Uterus (tissue), 4 donors: ENCODE measurements around the gene ICA1. TPM values are rescaled to one million over a fixed set of nuclear protein-coding genes. Genes with fewer than 3 reads are reported as not detected.
"Not testable (repeated sequence)": the region's sequence is repeated elsewhere in the genome, so short reads cannot be mapped to it uniquely, and the experiment has no call there.

Source experiments
- DNase-seq, 2 donors: peaks; one replicate each; pipeline ENCODE4 v3.0.0-alpha.2; 2019 to 2020
- H3K27ac ChIP-seq, 2 donors: fragments of 200-600 bp; sonication (generic); 1 replicate in 1 of 2; 2 replicates in 1 of 2; pipeline ENCODE4 v1.5.1; 2016 to 2018
- H3K27me3 ChIP-seq, 2 donors: fragments of 200-600 bp; sonication (generic); one replicate each; pipeline ENCODE4 v1.5.1; 2018 to 2019; ENCODE audit warnings: control low read depth in 1 of 2
- H3K36me3 ChIP-seq, 2 donors: fragments of 200-600 bp; sonication (generic); one replicate each; pipeline ENCODE4 v1.5.1; 2019; ENCODE audit warnings: control low read depth in 1 of 2
- H3K4me1 ChIP-seq, 2 donors: fragments of 200-600 bp; sonication (generic); one replicate each; pipeline ENCODE4 v1.5.1; 2018 to 2019; ENCODE audit warnings: control low read depth in 1 of 2
- H3K4me3 ChIP-seq, 2 donors: fragments of 200-600 bp; sonication (generic); 1 replicate in 1 of 2; 2 replicates in 1 of 2; pipeline ENCODE4 v1.5.1; 2018 to 2019; ENCODE audit warnings: mild to moderate bottlenecking in 1 of 2
- H3K9me3 ChIP-seq, 2 donors: fragments of 200-600 bp; sonication (generic); one replicate each; pipeline ENCODE4 v1.5.1; 2019; ENCODE audit warnings: control low read depth in 1 of 2
- CTCF ChIP-seq, 4 experiments: fragments of 200-600 bp in 2 of 4; fragments of 450-650 bp in 2 of 4; sonication (generic) in 2 of 4; IDR thresholded peaks; one replicate each; pipeline ENCODE4 v1.5.1; 2016 to 2019; ENCODE audit warnings: antibody characterized with exemption in 4 of 4, mild to moderate bottlenecking in 2 of 4, moderate library complexity in 1 of 4
- POLR2A ChIP-seq, 2 donors: fragments of 450-650 bp; IDR thresholded peaks; one replicate each; pipeline ENCODE4 v1.6.1; 2016; ENCODE audit warnings: antibody characterized with exemption in 2 of 2, mild to moderate bottlenecking in 1 of 2, moderate library complexity in 1 of 2
- intact Hi-C: fragments of 100-400 bp; cut with DNase I; formaldehyde crosslinking; loops from one replicate; pipeline ENCODE4 v1.15.1; 2023; ENCODE audit warnings: low total_unique reads
- total RNA-seq, 4 donors: library from RNA; depleted of rRNA in 3 of 4; stranded (reverse); fragments of >200 nt in 3 of 4; gene quantifications; one replicate each; pipeline versions ENCODE4 v1.1.0 to v1.2.4, GENCODE V29; 2014 to 2023
- donor health status: DM: yes; HTN: yes; CAD: no.

Gene ICA1
- total RNA-seq, 4 donors from 2014 or later, result 3.5 to 36.9 (median 28.5) TPM

DNA sequence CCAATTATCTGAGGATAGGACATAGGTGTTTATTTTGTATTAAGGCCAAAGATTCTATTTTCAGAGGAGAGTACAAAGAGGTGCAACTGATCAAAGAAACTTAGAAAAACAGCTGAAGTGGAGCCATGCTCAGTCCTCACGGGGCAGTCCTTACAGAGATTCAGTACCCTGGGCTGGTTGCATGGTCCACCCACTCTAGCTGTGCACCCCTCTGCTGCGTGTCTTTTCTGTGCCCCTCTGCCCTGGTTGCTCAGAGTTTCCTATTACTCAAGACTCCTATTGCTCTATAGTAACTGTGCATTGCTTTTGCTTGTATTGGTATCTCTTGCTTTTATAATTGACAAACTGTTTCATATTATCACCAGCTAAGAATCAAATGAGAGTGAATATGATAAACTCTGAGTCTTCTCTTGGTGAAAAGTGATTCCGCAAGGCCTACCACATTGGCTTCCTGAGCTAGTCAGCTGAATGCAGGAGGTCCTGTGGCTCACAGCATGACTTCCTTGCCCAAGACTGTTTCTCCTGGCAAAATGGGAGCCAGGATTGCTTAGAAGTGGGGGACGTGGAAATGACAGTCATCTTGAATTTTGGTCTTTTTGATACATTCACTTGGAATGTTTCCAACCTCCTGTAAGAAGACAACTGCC, 156.4 kb downstream of the ICA1 start:
- Histone ChIP-seq H3K4me3 (no peak overlapping the region), H3K27me3 (no peaks in the 10 kb centered on the region), H3K4me1 (no peaks in the 10 kb centered on the region), H3K27ac (no peak overlapping the region), H3K36me3 (no peaks in the 10 kb centered on the region), H3K9me3 (no peaks in the 10 kb centered on the region)
- no peak for TF ChIP-seq CTCF (IDR thresholded peaks at IDR 0.05)
- no peak for TF ChIP-seq POLR2A (IDR thresholded peaks at IDR 0.05)
- intact Hi-C loops, result no loop called here
- no peak for DNase-seq

- no peaks in the 10 kb centered on the region for H3K4me1 ChIP-seq
- H3K4me3 ChIP-seq, result no peak overlapping the region
- intact Hi-C loops, result no loop called here
- H3K27me3 ChIP-seq, result no peaks in the 10 kb centered on the region
- no peak for TF ChIP-seq POLR2A (IDR thresholded peaks at IDR 0.05)
- no peak for TF ChIP-seq CTCF (IDR thresholded peaks at IDR 0.05)
- H3K9me3 ChIP-seq, result no peaks in the 10 kb centered on the region
- DNase-seq, result no peak
- H3K27ac ChIP-seq, result no peak overlapping the region
- H3K36me3 ChIP-seq, result no peaks in the 10 kb centered on the region
These were observed 158.7 kb downstream of the ICA1 start for GRCh38 chr7:8103282-8103681.

GRCh38 chr7:8101292-8101691, 160.7 kb downstream of the ICA1 start:
- H3K9me3 ChIP-seq, H3K27me3 ChIP-seq, H3K4me3 ChIP-seq, H3K4me1 ChIP-seq, intact Hi-C loops, DNase-seq, H3K36me3 ChIP-seq, H3K27ac ChIP-seq: not testable (repeated sequence)

DNA sequence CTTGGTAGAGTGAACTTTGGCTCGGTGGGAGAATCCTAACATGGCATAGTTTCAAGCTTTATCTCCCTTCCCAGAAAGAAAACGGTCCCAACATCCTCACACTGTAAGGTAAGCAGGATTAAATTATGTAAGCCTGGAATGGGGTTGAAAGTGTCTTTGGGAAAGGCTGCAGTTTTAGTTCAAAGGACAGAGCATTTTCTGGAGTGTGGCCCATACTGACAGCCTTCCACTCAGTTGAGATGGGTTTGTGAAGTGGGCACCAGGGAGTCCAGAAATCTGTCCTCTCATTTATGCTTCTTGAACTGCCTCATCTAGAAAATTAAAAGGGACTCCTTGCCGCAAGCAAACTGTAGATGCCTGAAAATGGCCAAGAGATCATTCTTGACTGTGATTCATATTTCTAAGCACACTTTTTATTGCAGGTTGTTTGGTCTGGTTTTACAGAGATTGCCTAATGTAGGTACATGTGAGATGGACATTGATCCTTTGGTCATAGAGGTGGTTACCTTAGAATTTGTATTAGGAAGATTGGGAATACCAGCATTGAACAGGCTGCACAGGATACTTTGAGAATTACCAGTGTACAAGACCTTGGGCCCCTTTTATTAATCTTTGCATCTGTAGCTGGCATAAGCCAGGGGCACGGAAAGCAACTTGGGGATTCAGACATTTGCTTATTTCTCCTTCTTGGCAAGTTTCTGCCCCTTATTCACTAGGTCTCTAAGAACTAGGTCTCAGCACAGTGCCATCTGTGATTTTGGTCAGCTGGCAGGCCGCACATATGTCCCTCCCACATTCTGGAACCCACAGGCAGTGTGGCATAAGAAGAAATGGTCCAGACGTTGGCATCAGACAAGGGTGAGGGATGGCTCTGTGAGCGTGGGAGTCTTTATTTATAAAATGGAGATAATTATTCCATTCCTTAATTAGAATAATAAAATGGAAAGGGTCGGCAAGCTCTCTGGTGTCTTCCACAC, 167.5 kb downstream of the ICA1 start:
- Histone ChIP-seq H3K27me3 (no peaks in the 10 kb centered on the region), H3K27ac (no peak overlapping the region), H3K9me3 (no peaks in the 10 kb centered on the region), H3K4me3 (no peak overlapping the region), H3K4me1 (no peaks in the 10 kb centered on the region), H3K36me3 (no peaks in the 10 kb centered on the region)
- no peak for DNase-seq
- TF ChIP-seq CTCF (IDR thresholded peaks at IDR 0.05), result no peak
- TF ChIP-seq POLR2A (IDR thresholded peaks at IDR 0.05), result no peak
- intact Hi-C loops, result no loop called here

DNA sequence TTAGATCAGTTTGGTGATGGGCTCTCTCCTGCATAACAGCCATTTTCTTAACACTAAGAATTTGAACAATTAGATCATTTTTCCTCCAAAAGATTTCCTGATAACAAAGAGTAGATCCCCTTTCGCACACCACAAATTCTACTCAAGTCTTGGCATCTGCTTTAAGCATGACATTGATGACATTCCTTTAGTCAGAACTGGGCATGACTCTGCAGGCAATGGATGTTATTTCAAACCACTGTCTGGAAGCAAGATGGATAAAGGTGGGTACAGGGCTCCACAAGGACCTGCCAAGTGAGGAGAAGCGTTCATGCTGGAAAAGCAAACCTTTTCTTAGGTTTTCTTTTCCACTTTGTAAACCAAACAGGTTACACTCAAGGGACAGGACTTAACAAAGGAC, 169.8 kb downstream of the ICA1 start:
- DNase-seq, result no peak
- no peak for TF ChIP-seq CTCF (IDR thresholded peaks at IDR 0.05)
- TF ChIP-seq POLR2A (IDR thresholded peaks at IDR 0.05), result no peak
- H3K9me3 ChIP-seq, result no peaks in the 10 kb centered on the region
- no peaks in the 10 kb centered on the region for H3K27me3 ChIP-seq
- H3K27ac ChIP-seq, result no peak overlapping the region
- no peaks in the 10 kb centered on the region for H3K36me3 ChIP-seq
- H3K4me1 ChIP-seq, result no peaks in the 10 kb centered on the region
- no peak overlapping the region for H3K4me3 ChIP-seq
- intact Hi-C loops, result no loop called here
